GM10248 (cell line): Measurements from ENCODE around the gene B3GNT9.

ENCODE experiments used
- CTCF ChIA-PET: fragments of 300-600 bp; sonication (Branson Sonifier 250); formaldehyde crosslinking; extraction: SDS; loops from one replicate; lab custom pipeline; 2021; ENCODE audit warnings: antibody characterized with exemption; lab: Yijun Ruan, JAX
- POLR2A ChIA-PET: fragments of 350-650 bp; sonication (Branson Sonifier 250); formaldehyde crosslinking; extraction: SDS; loops from one replicate; lab custom pipeline; 2020; ENCODE audit warnings: antibody characterized with exemption; lab: Yijun Ruan, JAX
- DNase-seq: peaks from one replicate; pipeline ENCODE4 v3.0.0; 2012; ENCODE audit errors: extremely low spot score
- CTCF ChIP-seq: IDR thresholded peaks from 2 replicates; pipeline ENCODE4 v1.5.1; 2012; ENCODE audit warnings: mild to moderate bottlenecking, low read depth; ENCODE audit errors: extremely low read depth, missing control alignments, control extremely low read depth

Gene B3GNT9

GRCh38 chr16:67146523-67147357, 4.1 kb downstream of the B3GNT9 start:
- ChIA-PET POLR2A (interaction anchor here (0.6 kb wide), 1 partner anchor 8 kb away, joined by 6 read pairs; no protein-coding TSS in a partner anchor), CTCF (interaction anchor here (0.9 to 1.2 kb wide), 2 partner anchors 9 to 186 kb away, joined by 3 to 5 read pairs; partner anchors contain the start of gene CES3)
- no peak for DNase-seq
- peak; percentile 19 for TF ChIP-seq CTCF

- ChIA-PET CTCF (interaction anchor here (1.2 to 7.5 kb wide), 2 partner anchors 8 to 128 kb away, joined by 3 to 71 read pairs; no protein-coding TSS in a partner anchor), POLR2A (no interaction called here)
- no peak for DNase-seq
- TF ChIP-seq CTCF, result no peak
Measured at GRCh38 chr16:67145746-67146145, 5.1 kb downstream of the B3GNT9 start.

- POLR2A ChIA-PET, result no interaction called here
- TF ChIP-seq CTCF, result no peak
- no peak for DNase-seq
- CTCF ChIA-PET, result interaction anchor here (1.2 to 7.5 kb wide), 3 partner anchors 9 to 127 kb away, joined by 3 to 71 read pairs (median 3); no protein-coding TSS in a partner anchor
Measured at GRCh38 chr16:67144943-67145342, 5.9 kb downstream of the B3GNT9 start.

GRCh38 chr16:67142342-67142741, 8.5 kb downstream of the B3GNT9 start:
- DNase-seq, result no peak
- CTCF ChIA-PET, result interaction anchor here (0.9 to 7.5 kb wide), 6 partner anchors 9 to 144 kb away, joined by 3 to 71 read pairs (median 4); no protein-coding TSS in a partner anchor
- POLR2A ChIA-PET, result no interaction called here
- no peak for TF ChIP-seq CTCF

DNA sequence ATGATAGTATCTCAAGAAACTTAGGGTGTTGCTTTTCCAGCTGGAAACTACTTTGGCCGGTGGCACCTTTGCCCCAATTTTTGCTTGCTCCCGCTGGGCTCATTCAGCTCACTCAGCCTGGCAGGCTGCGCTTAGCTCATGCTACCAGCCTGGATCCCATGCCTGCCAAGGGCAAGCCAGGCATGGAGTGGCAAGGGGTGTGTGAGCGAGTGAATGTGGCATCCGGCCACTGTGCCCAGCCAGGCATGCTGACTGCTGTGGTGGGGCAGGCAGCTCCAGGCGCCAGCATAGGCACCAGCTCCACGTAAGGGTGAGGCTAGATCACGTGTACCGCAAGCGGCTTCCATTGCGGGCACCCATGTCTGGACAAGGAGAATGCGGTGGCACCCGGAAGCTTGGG, 9.4 kb downstream of the B3GNT9 start:
- TF ChIP-seq CTCF, result no peak
- POLR2A ChIA-PET, result interaction anchor here (1.2 kb wide), 1 partner anchor 9 kb away, joined by 5 read pairs; the partner anchor contains the start of gene B3GNT9
- no peak for DNase-seq
- CTCF ChIA-PET, result interaction anchor here (0.9 to 7.5 kb wide), 8 partner anchors 10 to 128 kb away, joined by 3 to 71 read pairs (median 4); no protein-coding TSS in a partner anchor

GRCh38 chr16:67137605-67138004, 13.2 kb downstream of the B3GNT9 start:
- no peak for DNase-seq
- POLR2A ChIA-PET, result interaction anchor here (1.0 kb wide), 1 partner anchor 38 kb away, joined by 6 read pairs; no protein-coding TSS in a partner anchor
- CTCF ChIA-PET, result interaction anchor here (0.7 to 3.1 kb wide), 6 partner anchors 14 to 166 kb away, joined by 3 to 12 read pairs (median 3); no protein-coding TSS in a partner anchor
- TF ChIP-seq CTCF, result no peak
